Rectal smooth muscle tissue (tissue), 1 donor: ENCODE measurements around the gene AQR.
A peak's percentile ranks its signal among the peaks of the same experiment; 100 is the strongest.

ENCODE experiments used
- H3K27ac ChIP-seq: one replicate; pipeline ENCODE4 v1.7.0; 2013; ENCODE audit warnings: low read depth, low read length, inconsistent platforms
- H3K27me3 ChIP-seq: one replicate; pipeline ENCODE4 v1.7.0; 2013; ENCODE audit warnings: low read length; ENCODE audit not compliant: control insufficient read depth, insufficient read depth
- H3K36me3 ChIP-seq: one replicate; pipeline ENCODE4 v1.7.0; 2013; ENCODE audit warnings: low read length; ENCODE audit not compliant: control insufficient read depth, insufficient read depth
- H3K4me1 ChIP-seq: one replicate; pipeline ENCODE4 v1.7.0; 2013; ENCODE audit warnings: low read length; ENCODE audit not compliant: control insufficient read depth, insufficient read depth
- H3K4me3 ChIP-seq: one replicate; pipeline ENCODE4 v1.7.0; 2013; ENCODE audit warnings: low read length
- H3K9ac ChIP-seq: one replicate; pipeline ENCODE4 v1.7.0; 2013; ENCODE audit warnings: low read length

AQR gene

GRCh38 chr15:34969340-34970097, at the start of gene AQR:
AQR (minus strand) TSS chr15:34969742; CDS start chr15:34969613, 129 bp downstream.
- Histone ChIP-seq H3K27ac (peak within 1 kb of the TSS; percentile 80), H3K36me3 (no peaks in the 10 kb centered on the region), H3K4me3 (peak within 1 kb of the TSS; percentile 87), H3K27me3 (no peaks in the 10 kb centered on the region), H3K9ac (peak within 1 kb of the TSS; percentile 50), H3K4me1 (peaks cover 4% of the 10 kb centered on the region)

GRCh38 chr15:35014241-35014640, 44.7 kb upstream of the AQR start:
- Histone ChIP-seq H3K27me3 (no peaks in the 10 kb centered on the region), H3K4me1 (no peaks in the 10 kb centered on the region), H3K27ac (no peak overlapping the region), H3K36me3 (no peaks in the 10 kb centered on the region), H3K4me3 (no peak overlapping the region), H3K9ac (no peak overlapping the region)

- Histone ChIP-seq H3K27ac (no peak overlapping the region), H3K4me1 (no peaks in the 10 kb centered on the region), H3K27me3 (no peaks in the 10 kb centered on the region), H3K36me3 (no peaks in the 10 kb centered on the region), H3K9ac (no peak overlapping the region), H3K4me3 (no peak overlapping the region)
These were observed 43.8 kb upstream of the AQR start for GRCh38 chr15:35013370-35013769.

GRCh38 chr15:35007397-35007796, 37.9 kb upstream of the AQR start:
- H3K36me3 ChIP-seq: no peaks in the 10 kb centered on the region
- no peak overlapping the region for H3K27ac ChIP-seq
- H3K4me1 ChIP-seq: no peaks in the 10 kb centered on the region
- H3K4me3 ChIP-seq: no peak overlapping the region
- H3K27me3 ChIP-seq: no peaks in the 10 kb centered on the region
- H3K9ac ChIP-seq: no peak overlapping the region

GRCh38 chr15:35005933-35006332, 36.4 kb upstream of the AQR start:
- no peaks in the 10 kb centered on the region for H3K4me1 ChIP-seq
- H3K9ac ChIP-seq: no peak overlapping the region
- H3K27ac ChIP-seq: no peak overlapping the region
- H3K36me3 ChIP-seq: no peaks in the 10 kb centered on the region
- no peaks in the 10 kb centered on the region for H3K27me3 ChIP-seq
- H3K4me3 ChIP-seq: no peak overlapping the region

GRCh38 chr15:35003928-35004327, 34.4 kb upstream of the AQR start:
- H3K27me3 ChIP-seq: no peaks in the 10 kb centered on the region
- no peak overlapping the region for H3K9ac ChIP-seq
- H3K36me3 ChIP-seq: no peaks in the 10 kb centered on the region
- no peak overlapping the region for H3K27ac ChIP-seq
- no peak overlapping the region for H3K4me3 ChIP-seq
- H3K4me1 ChIP-seq: no peaks in the 10 kb centered on the region

GRCh38 chr15:35000511-35000910, 31.0 kb upstream of the AQR start:
- no peak overlapping the region for H3K4me3 ChIP-seq
- no peaks in the 10 kb centered on the region for H3K4me1 ChIP-seq
- no peak overlapping the region for H3K9ac ChIP-seq
- H3K27ac ChIP-seq: no peak overlapping the region
- H3K27me3 ChIP-seq: no peaks in the 10 kb centered on the region
- H3K36me3 ChIP-seq: no peaks in the 10 kb centered on the region

- Histone ChIP-seq H3K4me1 (no peaks in the 10 kb centered on the region), H3K4me3 (no peak overlapping the region), H3K27me3 (no peaks in the 10 kb centered on the region), H3K27ac (no peak overlapping the region), H3K9ac (no peak overlapping the region), H3K36me3 (no peaks in the 10 kb centered on the region)
These were observed 30.4 kb upstream of the AQR start for GRCh38 chr15:34999906-35000305.

GRCh38 chr15:34994925-34995324, 25.4 kb upstream of the AQR start:
- no peaks in the 10 kb centered on the region for H3K36me3 ChIP-seq
- H3K27ac ChIP-seq: no peak overlapping the region
- no peak overlapping the region for H3K9ac ChIP-seq

GRCh38 chr15:34993877-34994276, 24.3 kb upstream of the AQR start:
- Histone ChIP-seq H3K36me3 (no peaks in the 10 kb centered on the region), H3K4me3 (no peak overlapping the region), H3K9ac (no peak overlapping the region), H3K27ac (no peak overlapping the region), H3K4me1 (no peaks in the 10 kb centered on the region), H3K27me3 (no peaks in the 10 kb centered on the region)

More at GRCh38 chr15:34994925-34995324, 25.4 kb upstream of the AQR start:
- Histone ChIP-seq H3K27me3 (no peaks in the 10 kb centered on the region), H3K4me3 (no peak overlapping the region), H3K4me1 (no peaks in the 10 kb centered on the region)

- Histone ChIP-seq H3K9ac (no peak overlapping the region), H3K27me3 (no peaks in the 10 kb centered on the region), H3K36me3 (no peaks in the 10 kb centered on the region), H3K27ac (no peak overlapping the region), H3K4me3 (no peak overlapping the region), H3K4me1 (no peaks in the 10 kb centered on the region)
These were observed 23.9 kb upstream of the AQR start for GRCh38 chr15:34993412-34993811.

- Histone ChIP-seq H3K27me3 (no peaks in the 10 kb centered on the region), H3K27ac (peak within 1 kb of the TSS; percentile 89), H3K4me1 (peaks cover 6% of the 10 kb centered on the region), H3K9ac (peak within 1 kb of the TSS; percentile 86), H3K4me3 (peak within 1 kb of the TSS; percentile 83), H3K36me3 (no peaks in the 10 kb centered on the region)
These were observed 18.7 kb upstream of the AQR start, which contains the start of gene ZNF770 for GRCh38 chr15:34988027-34988902. ZNF770 (minus strand) TSS chr15:34988287; CDS start chr15:34983434, 4,853 bp downstream.
